ENCODE results near the gene KIAA1191. TPM values are rescaled to one million over a fixed set of nuclear protein-coding genes. Genes with fewer than 3 reads are reported as not detected.
A peak's percentile ranks its signal among the peaks of the same experiment; 100 is the strongest.

KIAA1191 gene
- total RNA-seq, 4 donors from 2014 or later = 80.8 to 157 (median 111) TPM

DNA sequence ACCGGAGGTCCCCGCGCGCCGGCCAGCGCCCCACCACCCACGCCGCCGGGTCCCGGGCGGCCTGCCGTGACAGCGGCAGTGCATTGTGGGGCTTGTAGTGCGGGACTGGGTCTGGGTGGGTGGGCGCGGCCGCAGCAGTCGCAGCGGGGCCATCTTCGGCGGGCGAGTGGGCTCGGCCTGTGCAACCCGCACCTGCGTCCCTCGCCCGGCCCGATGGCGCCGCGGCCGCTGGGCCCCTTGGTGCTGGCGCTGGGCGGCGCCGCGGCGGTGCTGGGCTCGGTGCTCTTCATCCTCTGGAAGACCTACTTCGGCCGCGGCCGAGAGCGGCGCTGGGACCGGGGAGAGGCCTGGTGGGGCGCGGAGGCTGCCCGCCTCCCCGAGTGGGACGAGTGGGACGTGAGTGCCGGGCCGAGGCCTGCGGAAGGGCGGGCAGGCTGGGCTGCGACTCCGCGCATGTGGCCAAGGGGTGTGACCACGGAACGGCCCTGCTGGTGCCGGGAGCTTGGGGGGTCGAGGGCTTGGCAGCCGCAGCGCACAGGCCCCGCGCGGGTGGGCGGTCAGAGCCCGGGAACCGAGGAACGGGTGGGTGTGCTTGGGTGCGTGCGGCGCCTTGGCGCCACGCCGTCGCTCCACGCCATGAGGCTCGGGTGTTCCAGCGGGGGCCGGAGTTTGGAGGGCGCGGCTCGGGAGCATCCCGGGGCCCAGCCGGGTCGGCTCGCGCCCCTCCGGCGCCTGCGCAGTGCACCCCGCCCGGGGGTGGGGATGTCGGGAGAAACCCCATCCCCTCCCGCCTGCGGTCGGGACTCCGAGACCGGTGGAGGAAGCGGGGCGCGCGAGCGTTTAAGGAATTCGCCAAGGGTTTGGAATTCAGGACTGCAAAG, 4.0 kb upstream of the KIAA1191 start, which contains the start of gene ARL10:
Gene ARL10, plus strand, starts transcription at position 137 of the 881 bp plus-strand sequence. Its CDS starts 77 bp downstream, at position 214.
- peak within 1 kb of the TSS; percentile 56 to 85 (median 78) for H3K27ac ChIP-seq
- TF ChIP-seq POLR2AphosphoS5 (IDR thresholded peaks at IDR 0.05) (no peak), EP300 (IDR thresholded peaks at IDR 0.05; ENCODE audit: low read depth) (no peak), POLR2A (IDR thresholded peaks at IDR 0.05) (no peak)
- TF ChIP-seq, protein P1, sequence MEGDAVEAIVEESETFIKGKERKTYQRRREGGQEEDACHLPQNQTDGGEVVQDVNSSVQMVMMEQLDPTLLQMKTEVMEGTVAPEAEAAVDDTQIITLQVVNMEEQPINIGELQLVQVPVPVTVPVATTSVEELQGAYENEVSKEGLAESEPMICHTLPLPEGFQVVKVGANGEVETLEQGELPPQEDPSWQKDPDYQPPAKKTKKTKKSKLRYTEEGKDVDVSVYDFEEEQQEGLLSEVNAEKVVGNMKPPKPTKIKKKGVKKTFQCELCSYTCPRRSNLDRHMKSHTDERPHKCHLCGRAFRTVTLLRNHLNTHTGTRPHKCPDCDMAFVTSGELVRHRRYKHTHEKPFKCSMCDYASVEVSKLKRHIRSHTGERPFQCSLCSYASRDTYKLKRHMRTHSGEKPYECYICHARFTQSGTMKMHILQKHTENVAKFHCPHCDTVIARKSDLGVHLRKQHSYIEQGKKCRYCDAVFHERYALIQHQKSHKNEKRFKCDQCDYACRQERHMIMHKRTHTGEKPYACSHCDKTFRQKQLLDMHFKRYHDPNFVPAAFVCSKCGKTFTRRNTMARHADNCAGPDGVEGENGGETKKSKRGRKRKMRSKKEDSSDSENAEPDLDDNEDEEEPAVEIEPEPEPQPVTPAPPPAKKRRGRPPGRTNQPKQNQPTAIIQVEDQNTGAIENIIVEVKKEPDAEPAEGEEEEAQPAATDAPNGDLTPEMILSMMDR (IDR thresholded peaks at IDR 0.05) = no peak
- peak; percentile 41 for DNase-seq
- H3K4me3 ChIP-seq = peak within 1 kb of the TSS; percentile 56 to 81 (median 65)
- H3K36me3 ChIP-seq = no peaks in the 10 kb centered on the region
- in situ Hi-C loops (cut with MboI; ENCODE audit: low pct_ligation_motif_present in 1 of 4, low pct_unique_long_range_greater_than_20kb in 1 of 4, low sequenced_read_pairs in 3 of 4) (no loop called here), intact Hi-C loops (cut with DNase I; ENCODE audit: low total_unique reads) (no loop called here)
- 7% methylated on average over 66 of the region's 108 CpGs; no CpG with 5 or more reads in 1 of the 2 donors for WGBS, 2 donors (ENCODE audit: low coverage in 1 of 2)
- peaks cover 16% of the 10 kb centered on the region for H3K27me3 ChIP-seq
- H3K4me1 ChIP-seq = peaks cover 0 to 18% (median 14%) of the 10 kb centered on the region in 4 donors
- no peaks in the 10 kb centered on the region for H3K9me3 ChIP-seq

- TF ChIP-seq, protein P1 (IDR thresholded peaks at IDR 0.05) = peak in 1 of 5 experiments; percentile 8
- TF ChIP-seq POLR2AphosphoS5 (IDR thresholded peaks at IDR 0.05) (no peak), EP300 (IDR thresholded peaks at IDR 0.05; ENCODE audit: low read depth) (no peak)
- DNase-seq = no peak
- H3K4me3 ChIP-seq = peak overlapping the region; percentile 56 to 81 (median 65)
- peaks cover 16% of the 10 kb centered on the region for H3K27me3 ChIP-seq
- intact Hi-C loops (cut with DNase I; ENCODE audit: low total_unique reads) (no loop called here), in situ Hi-C loops (cut with MboI; ENCODE audit: low pct_ligation_motif_present in 1 of 4, low pct_unique_long_range_greater_than_20kb in 1 of 4, low sequenced_read_pairs in 3 of 4) (no loop called here)
- H3K4me1 ChIP-seq = peaks cover 0 to 26% (median 21%) of the 10 kb centered on the region in 4 donors
- H3K36me3 ChIP-seq = no peaks in the 10 kb centered on the region
- WGBS, 2 donors (ENCODE audit: low coverage in 1 of 2) = 34% methylated on average over 23 of the region's 28 CpGs; no CpG with 5 or more reads in 1 of the 2 donors
- peak overlapping the region; percentile 56 to 85 (median 78) for H3K27ac ChIP-seq
- no peaks in the 10 kb centered on the region for H3K9me3 ChIP-seq
Observed at GRCh38 chr5:176364765-176365350, 3.3 kb upstream of the KIAA1191 start.

DNA sequence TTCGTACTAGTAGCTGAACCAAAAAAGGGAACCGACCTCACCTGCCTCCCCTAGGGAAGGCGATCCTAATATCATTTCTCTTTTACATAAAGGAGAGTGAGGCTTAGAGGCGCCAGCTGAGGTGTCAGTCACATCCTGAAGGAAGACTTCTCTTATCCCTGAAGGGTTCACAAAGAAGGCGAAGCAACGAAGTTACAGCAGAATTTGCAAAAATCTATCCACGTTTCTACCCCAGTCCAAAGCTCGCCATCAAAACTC, 598 bp upstream of the KIAA1191 start:
- H3K27me3 ChIP-seq = peaks cover 16% of the 10 kb centered on the region
- H3K4me3 ChIP-seq = peak overlapping the region; percentile 6 to 96 (median 82)
- intact Hi-C loops (cut with DNase I; ENCODE audit: low total_unique reads) (no loop called here), in situ Hi-C loops (cut with MboI; ENCODE audit: low pct_ligation_motif_present in 1 of 4, low pct_unique_long_range_greater_than_20kb in 1 of 4, low sequenced_read_pairs in 3 of 4) (no loop called here)
- DNase-seq = no peak
- H3K36me3 ChIP-seq = peaks cover 0 to 3% (median 0%) of the 10 kb centered on the region in 4 donors
- 60 to 62% methylated on average over 1 to 8 of the region's 8 CpGs for WGBS, 2 donors (ENCODE audit: low coverage in 1 of 2)
- H3K4me1 ChIP-seq = peaks cover 0 to 34% (median 21%) of the 10 kb centered on the region in 4 donors
- TF ChIP-seq EP300 (IDR thresholded peaks at IDR 0.05; ENCODE audit: low read depth) (no peak), POLR2A (IDR thresholded peaks at IDR 0.05) (no peak), POLR2AphosphoS5 (IDR thresholded peaks at IDR 0.05) (no peak)
- TF ChIP-seq, protein P1 (IDR thresholded peaks at IDR 0.05) = no peak
- peak overlapping the region; percentile 82 to 88 (median 86) for H3K27ac ChIP-seq
- no peaks in the 10 kb centered on the region for H3K9me3 ChIP-seq

GRCh38 chr5:176360894-176361436, 599 bp downstream of the KIAA1191 start:
- intact Hi-C loops (cut with DNase I; ENCODE audit: low total_unique reads) = no loop called here
- in situ Hi-C loops (cut with MboI; ENCODE audit: low pct_ligation_motif_present in 1 of 4, low pct_unique_long_range_greater_than_20kb in 1 of 4, low sequenced_read_pairs in 3 of 4) = no loop called here
- peak; percentile 26 for DNase-seq
- no peaks in the 10 kb centered on the region for H3K9me3 ChIP-seq
- peak overlapping the region; percentile 75 to 96 (median 84) for H3K4me3 ChIP-seq
- H3K27me3 ChIP-seq = peaks cover 16% of the 10 kb centered on the region
- WGBS, 2 donors (ENCODE audit: low coverage in 1 of 2) = 1 to 2% methylated on average over 9 to 26 of the region's 27 CpGs
- TF ChIP-seq, protein P1 (IDR thresholded peaks at IDR 0.05) = no peak
- TF ChIP-seq POLR2AphosphoS5 (IDR thresholded peaks at IDR 0.05) (no peak), EP300 (IDR thresholded peaks at IDR 0.05; ENCODE audit: low read depth) (no peak), POLR2A (IDR thresholded peaks at IDR 0.05) (no peak)
- peaks cover 0 to 11% (median 3%) of the 10 kb centered on the region in 4 donors for H3K36me3 ChIP-seq
- H3K27ac ChIP-seq = peak overlapping the region; percentile 82 to 88 (median 86)
- peaks cover 0 to 33% (median 20%) of the 10 kb centered on the region in 4 donors for H3K4me1 ChIP-seq
